GM18907 (cell line): ENCODE measurements around the gene ROBO1.
"Not testable (repeated sequence)": the region's sequence is repeated elsewhere in the genome, so short reads cannot be mapped to it uniquely, and the experiment has no call there.

Experiments
- ATAC-seq: cut with Tn5 transposase; IDR thresholded peaks from one replicate; pipeline ENCODE4 v1.9.1; 2021; ENCODE audit warnings: mild to moderate bottlenecking, moderate library complexity; ENCODE audit not compliant: unreplicated experiment

The ROBO1 gene

GRCh38 chr3:79317551-79318518 is 450.0 kb downstream of the ROBO1 start:
- no peak for ATAC-seq

- no peak for ATAC-seq
Observed at GRCh38 chr3:79314962-79315361, 452.8 kb downstream of the ROBO1 start.

GRCh38 chr3:79314544-79314943 is 453.3 kb downstream of the ROBO1 start:
- no peak for ATAC-seq

DNA sequence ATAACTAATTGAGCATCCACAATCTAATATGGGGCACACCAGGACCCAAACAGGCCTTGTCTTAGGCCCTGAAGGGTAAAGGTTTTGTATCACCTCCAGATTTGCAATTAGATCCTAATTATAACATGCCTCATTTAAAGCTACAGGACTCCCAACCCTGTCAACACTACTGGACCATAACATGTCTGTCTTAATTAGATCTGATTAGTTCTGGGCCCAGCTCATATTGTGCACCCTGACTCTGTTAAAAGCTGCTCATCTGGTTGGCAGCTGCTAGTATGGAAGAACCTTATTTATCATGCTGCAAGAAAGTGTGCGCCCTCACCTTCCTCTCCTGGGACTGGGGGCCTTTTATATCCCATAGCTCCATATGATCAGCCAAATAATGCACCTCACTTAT is 457.8 kb downstream of the ROBO1 start:
- no peak for ATAC-seq

DNA sequence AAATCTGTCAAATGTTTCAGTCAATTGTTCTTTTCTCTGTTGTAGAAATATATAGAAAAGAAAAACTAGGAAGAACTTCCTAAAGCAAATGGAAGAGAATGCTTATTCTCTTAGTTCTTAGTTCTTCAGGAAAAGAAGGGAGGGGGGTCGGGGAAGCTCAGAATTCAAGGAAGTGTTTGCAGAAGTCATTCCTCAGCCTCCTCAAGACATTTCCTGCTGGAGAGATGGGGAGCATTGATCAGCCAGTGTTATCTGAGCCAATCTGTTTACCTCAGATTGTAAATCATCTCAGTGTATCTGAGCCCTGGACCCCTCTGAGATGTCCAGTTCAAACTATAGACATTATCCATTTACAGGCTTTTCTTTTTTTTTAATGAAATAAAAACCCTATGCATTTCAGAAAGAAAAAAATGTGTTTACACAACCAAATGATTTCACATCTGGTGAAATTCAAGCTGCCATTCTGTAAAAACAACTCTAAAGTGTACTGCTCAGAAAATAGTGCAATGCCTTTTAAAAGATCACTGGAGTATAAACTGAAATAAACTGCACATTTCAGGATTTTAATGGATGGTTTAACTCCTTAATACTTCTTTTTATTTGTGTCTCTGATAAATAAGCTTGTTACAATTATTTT is 460.7 kb downstream of the ROBO1 start:
- ATAC-seq: no peak

- ATAC-seq: not testable (repeated sequence)
Observed at GRCh38 chr3:79299949-79300635, 467.7 kb downstream of the ROBO1 start.

DNA sequence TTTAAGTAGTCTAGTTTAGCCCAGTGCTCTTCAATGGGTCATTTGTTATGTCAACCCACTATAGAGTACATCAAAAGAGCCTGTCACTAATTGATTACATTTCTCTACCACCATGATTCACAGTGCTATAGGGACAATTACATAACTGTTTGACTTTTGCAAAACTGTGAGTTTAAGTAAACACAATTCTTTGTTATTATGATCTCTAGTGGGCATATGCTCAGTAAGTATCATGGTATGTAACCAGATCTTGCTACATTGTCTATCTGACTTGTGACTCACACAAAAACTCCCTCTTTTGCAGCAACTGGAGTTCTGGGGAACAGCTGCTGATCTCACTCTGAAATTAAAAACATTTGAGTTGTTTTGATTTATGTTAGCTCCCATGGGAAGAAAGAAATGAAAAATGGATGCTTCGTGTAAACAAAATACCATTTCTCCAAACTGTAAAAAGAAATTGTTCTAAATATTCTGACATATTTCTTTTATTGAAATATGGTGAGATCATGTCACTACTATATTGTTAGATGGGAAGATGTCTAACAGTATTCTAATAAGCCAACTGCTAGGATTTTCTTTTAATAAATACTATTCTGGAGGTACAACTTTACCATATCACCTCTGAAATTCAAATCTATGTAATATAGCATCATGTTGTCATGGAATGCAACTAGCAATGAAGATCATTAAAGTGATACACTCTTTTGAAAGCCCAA is 470.4 kb downstream of the ROBO1 start:
- ATAC-seq: no peak

- no peak for ATAC-seq
Observed at GRCh38 chr3:79286882-79287281, 480.9 kb downstream of the ROBO1 start.

GRCh38 chr3:79285871-79286270 is 481.9 kb downstream of the ROBO1 start:
- ATAC-seq: no peak

DNA sequence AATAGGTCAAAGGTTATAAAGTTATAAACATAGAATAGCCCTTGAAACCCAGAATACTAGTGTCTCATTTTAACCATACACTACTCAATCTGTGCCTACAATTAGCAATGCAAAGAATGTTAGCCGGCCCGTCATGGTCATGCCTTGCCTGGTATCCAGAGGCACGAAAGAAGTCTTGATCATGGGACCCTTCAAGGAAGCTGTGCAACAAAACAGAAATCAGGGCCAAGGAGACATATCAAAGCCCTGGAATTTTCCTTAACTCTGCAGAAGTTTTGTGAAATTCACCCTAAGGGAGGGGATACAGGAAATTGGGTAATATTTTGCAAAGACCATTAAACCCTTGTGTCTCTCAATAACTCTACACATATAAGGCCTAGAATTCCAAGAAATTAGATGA is 482.4 kb downstream of the ROBO1 start:
- ATAC-seq: no peak

GRCh38 chr3:79284781-79285180 is 483.0 kb downstream of the ROBO1 start:
- no peak for ATAC-seq

- no peak for ATAC-seq
Observed at GRCh38 chr3:79278681-79279080, 489.1 kb downstream of the ROBO1 start.

DNA sequence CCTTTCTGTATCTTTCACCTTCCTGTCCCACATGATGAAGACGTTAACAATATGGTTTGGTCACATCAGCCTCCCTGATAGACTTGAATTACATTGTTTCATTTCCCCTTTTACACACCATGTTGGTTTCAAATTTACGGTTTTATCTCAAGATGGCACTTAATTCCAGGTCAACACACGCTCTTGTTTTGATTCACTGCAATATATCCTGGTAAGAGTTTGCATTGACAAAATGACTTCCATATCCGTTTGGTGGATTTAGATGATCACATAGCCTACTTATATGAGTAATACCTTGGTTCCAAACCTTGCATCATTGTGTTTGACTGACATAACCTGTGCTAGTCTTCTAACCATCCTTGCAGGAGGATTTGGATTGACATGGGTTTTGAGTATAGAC is 499.4 kb downstream of the ROBO1 start:
- no peak for ATAC-seq

- ATAC-seq: no peak
Observed at GRCh38 chr3:79264892-79265291, 502.9 kb downstream of the ROBO1 start.

DNA sequence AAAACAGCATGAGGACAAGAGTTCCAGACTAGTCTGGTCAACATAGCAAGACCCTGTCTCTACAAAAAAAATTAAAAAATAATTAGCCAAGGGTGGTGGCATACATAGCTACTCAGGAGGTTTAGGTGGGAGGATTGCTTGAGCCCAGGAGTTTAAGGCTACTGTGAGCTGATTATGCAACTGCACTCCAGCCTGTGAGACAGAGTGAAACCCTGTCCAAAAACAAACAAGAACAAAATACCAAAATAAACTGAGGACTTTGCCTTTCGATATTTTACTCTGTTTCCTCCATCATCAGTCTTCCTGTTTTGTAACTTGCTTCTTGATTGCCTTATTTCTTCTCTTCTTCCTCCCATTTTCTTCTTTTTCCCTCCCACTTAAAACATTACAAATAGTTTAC is 504.4 kb downstream of the ROBO1 start:
- ATAC-seq: no peak

GRCh38 chr3:79258479-79258878 is 509.3 kb downstream of the ROBO1 start:
- no peak for ATAC-seq

DNA sequence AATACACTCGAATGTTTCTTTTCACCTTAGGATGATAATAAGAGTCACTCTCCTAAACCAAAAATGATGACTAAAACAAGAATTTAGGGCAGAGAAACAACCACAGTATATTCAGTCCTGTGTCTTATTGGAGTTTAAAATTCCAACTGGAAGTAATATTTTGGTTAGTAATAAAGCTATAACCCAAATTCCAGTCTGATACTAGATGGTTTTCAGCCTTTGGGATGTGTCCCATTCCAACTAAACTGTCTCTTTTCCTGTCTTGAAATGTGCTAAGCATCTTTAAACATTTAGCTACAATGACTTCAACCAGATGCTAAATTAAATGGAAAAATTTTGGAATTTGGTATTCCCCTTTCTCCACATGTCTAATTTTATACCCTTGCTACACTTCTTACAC is 510.0 kb downstream of the ROBO1 start:
- no peak for ATAC-seq

GRCh38 chr3:79255702-79256101 is 512.1 kb downstream of the ROBO1 start:
- ATAC-seq: no peak

DNA sequence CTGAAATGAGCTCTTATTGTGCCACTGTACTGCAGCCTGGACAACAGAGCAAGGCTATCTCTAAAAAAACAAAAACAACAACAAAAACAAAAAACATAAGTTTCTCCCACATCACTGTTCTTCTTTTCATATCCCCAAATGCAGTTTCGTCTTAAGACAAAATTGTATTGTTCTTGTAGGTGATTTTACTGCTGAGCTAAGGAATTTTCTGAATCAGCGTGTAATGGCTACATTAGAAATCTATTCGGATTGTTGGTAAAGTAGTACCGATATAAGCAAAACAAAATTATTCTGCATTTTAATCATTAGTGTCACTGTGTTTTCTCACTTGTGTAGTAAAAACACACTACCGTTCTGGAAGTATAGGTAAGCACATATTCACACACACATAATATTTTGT is 512.5 kb downstream of the ROBO1 start:
- ATAC-seq: no peak

- no peak for ATAC-seq
Observed at GRCh38 chr3:79253704-79254103, 514.1 kb downstream of the ROBO1 start.

DNA sequence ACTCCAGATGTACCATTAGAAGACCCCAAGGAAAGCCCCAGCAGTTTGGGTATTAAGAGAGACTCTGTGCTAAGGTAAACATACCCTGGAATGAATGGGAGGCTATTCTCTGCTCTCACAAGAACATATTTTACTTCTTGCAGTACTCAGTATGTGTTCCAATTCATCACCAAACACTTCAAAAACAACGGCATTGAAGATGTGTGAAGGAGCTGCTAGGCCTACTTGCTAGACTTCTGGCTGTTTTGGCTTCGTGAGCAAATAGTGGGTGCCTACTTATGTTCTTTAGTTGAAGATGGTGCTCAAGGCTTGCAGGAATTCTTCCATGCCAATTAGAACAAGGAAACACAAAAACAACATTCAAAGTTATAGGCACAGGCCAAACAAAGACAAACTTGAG is 514.5 kb downstream of the ROBO1 start:
- no peak for ATAC-seq
